GM12878 (cell line): ENCODE measurements around the gene ZNF850.

Experiments
- BMI1 ChIP-seq: fragments of 450-650 bp; IDR thresholded peaks from 2 replicates; pipeline ENCODE4 v1.6.1; 2016; ENCODE audit warnings: mild to moderate bottlenecking, moderate library complexity, borderline replicate concordance
- CTCF ChIP-seq, 3 experiments: IDR thresholded peaks in 2 of 3; conservative IDR thresholded peaks in 1 of 3; 2 replicates each; pipeline ENCODE4 v1.5.1; 2011; ENCODE audit warnings: low read depth in 3 of 3, low read length in 3 of 3, mild to moderate bottlenecking in 3 of 3, control low read depth in 2 of 3, moderate library complexity in 2 of 3, inconsistent platforms in 1 of 3, mixed read lengths in 1 of 3; ENCODE audit not compliant: control insufficient read depth in 2 of 3, insufficient read depth in 1 of 3; ENCODE audit errors: extremely low read depth in 1 of 3
- EP300 ChIP-seq, 2 experiments: fragments of 150-350 bp in 1 of 2; IDR thresholded peaks; 2 replicates each; pipeline ENCODE4 v1.6.1; 2011 to 2012; ENCODE audit warnings: low read depth in 2 of 2, low read length in 2 of 2, borderline replicate concordance in 1 of 2, improper control_type of control experiment in 1 of 2, inconsistent platforms in 1 of 2; ENCODE audit not compliant: control insufficient read depth in 1 of 2
- EZH2 ChIP-seq: IDR thresholded peaks from 2 replicates; pipeline ENCODE4 v1.6.1; 2012; ENCODE audit warnings: low read depth, mild to moderate bottlenecking, control low read depth, inconsistent platforms, low read length, borderline replicate concordance; ENCODE audit not compliant: control insufficient read depth
- RFX5 ChIP-seq: IDR thresholded peaks from 2 replicates; pipeline ENCODE4 v1.6.1; 2011; ENCODE audit warnings: low read depth, low read length, improper control_type of control experiment
- SMARCA5 ChIP-seq: fragments of 450-650 bp; IDR thresholded peaks from 2 replicates; pipeline ENCODE4 v1.6.1; 2017; ENCODE audit warnings: mild to moderate bottlenecking
- TAF1 ChIP-seq: IDR thresholded peaks from 2 replicates; pipeline ENCODE4 v1.6.1; 2011; ENCODE audit warnings: mild to moderate bottlenecking, low read depth, low read length, borderline replicate concordance
- TCF3 ChIP-seq: IDR thresholded peaks from 2 replicates; pipeline ENCODE4 v1.6.1; 2012; ENCODE audit warnings: low read depth, mild to moderate bottlenecking, low read length, borderline replicate concordance; ENCODE audit not compliant: insufficient read depth
- TF ChIP-seq, protein P1 (sequence below): fragments of 450-650 bp; IDR thresholded peaks from 2 replicates; pipeline ENCODE4 v1.6.1; 2016; ENCODE audit warnings: mild to moderate bottlenecking, moderate library complexity, borderline replicate concordance

GRCh38 chr19:36821758-36822157 is 49.2 kb upstream of the ZNF850 start:
- TF ChIP-seq CTCF (IDR thresholded peaks at IDR 0.05 in 2 of 3, conservative IDR thresholded peaks at IDR 0.05 in 1 of 3; ENCODE audit: control insufficient read depth in 2 of 3, extremely low read depth in 1 of 3, insufficient read depth in 1 of 3, low read depth in 3 of 3, low read length in 3 of 3) (no peak), TAF1 (no peak), EP300 (IDR thresholded peaks at IDR 0.05; ENCODE audit: borderline replicate concordance in 1 of 2, control insufficient read depth in 1 of 2, low read depth in 2 of 2, low read length in 2 of 2) (no peak), BMI1 (no peak), SMARCA5 (no peak), EZH2 (no peak), TCF3 (no peak), RFX5 (no peak)
- TF ChIP-seq, protein P1, sequence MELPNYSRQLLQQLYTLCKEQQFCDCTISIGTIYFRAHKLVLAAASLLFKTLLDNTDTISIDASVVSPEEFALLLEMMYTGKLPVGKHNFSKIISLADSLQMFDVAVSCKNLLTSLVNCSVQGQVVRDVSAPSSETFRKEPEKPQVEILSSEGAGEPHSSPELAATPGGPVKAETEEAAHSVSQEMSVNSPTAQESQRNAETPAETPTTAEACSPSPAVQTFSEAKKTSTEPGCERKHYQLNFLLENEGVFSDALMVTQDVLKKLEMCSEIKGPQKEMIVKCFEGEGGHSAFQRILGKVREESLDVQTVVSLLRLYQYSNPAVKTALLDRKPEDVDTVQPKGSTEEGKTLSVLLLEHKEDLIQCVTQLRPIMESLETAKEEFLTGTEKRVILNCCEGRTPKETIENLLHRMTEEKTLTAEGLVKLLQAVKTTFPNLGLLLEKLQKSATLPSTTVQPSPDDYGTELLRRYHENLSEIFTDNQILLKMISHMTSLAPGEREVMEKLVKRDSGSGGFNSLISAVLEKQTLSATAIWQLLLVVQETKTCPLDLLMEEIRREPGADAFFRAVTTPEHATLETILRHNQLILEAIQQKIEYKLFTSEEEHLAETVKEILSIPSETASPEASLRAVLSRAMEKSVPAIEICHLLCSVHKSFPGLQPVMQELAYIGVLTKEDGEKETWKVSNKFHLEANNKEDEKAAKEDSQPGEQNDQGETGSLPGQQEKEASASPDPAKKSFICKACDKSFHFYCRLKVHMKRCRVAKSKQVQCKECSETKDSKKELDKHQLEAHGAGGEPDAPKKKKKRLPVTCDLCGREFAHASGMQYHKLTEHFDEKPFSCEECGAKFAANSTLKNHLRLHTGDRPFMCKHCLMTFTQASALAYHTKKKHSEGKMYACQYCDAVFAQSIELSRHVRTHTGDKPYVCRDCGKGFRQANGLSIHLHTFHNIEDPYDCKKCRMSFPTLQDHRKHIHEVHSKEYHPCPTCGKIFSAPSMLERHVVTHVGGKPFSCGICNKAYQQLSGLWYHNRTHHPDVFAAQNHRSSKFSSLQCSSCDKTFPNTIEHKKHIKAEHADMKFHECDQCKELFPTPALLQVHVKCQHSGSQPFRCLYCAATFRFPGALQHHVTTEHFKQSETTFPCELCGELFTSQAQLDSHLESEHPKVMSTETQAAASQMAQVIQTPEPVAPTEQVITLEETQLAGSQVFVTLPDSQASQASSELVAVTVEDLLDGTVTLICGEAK: no peak
